GM12878 (cell line): ENCODE data around the gene NPR2. TPM values are rescaled to one million over a fixed set of nuclear protein-coding genes. Genes with fewer than 3 reads are reported as not detected.

Source experiments
- ATAC-seq: fragments of 200-7000 bp; cut with Tn5 transposase; 3 replicates; pipeline ENCODE4 v1.9.1; 2020; ENCODE audit warnings: mild to moderate bottlenecking, moderate library complexity
- BruUV-seq: library from RNA; stranded (reverse); fragments of 400-500 nt; replicated peaks from 2 replicates; lab custom pipeline; 2021; lab: Mats Ljungman, UMichigan
- CTCF ChIA-PET: fragments of 300-600 bp; sonication (Branson Sonifier 250); formaldehyde crosslinking; extraction: SDS; loops from one replicate; lab custom pipeline; 2021; ENCODE audit warnings: inconsistent platforms; lab: Yijun Ruan, JAX
- POLR2A ChIA-PET: fragments of 350-600 bp; formaldehyde crosslinking; extraction: SDS; loops from one replicate; lab custom pipeline; 2021; ENCODE audit warnings: inconsistent platforms; lab: Charles Lee
- RAD21 ChIA-PET: fragments of 300-600 bp; sonication (Branson Sonifier 250); formaldehyde crosslinking; loops from one replicate; lab custom pipeline; 2023; ENCODE audit warnings: antibody characterized with exemption; ENCODE audit not compliant: unreplicated experiment; lab: Charles Lee
- SMC1A ChIA-PET: fragments of 300-600 bp; sonication (Branson Sonifier 250); formaldehyde crosslinking; loops from one replicate; lab custom pipeline; 2023; ENCODE audit not compliant: unreplicated experiment, uncharacterized antibody; lab: Charles Lee
- DNase-seq: peaks from one replicate; pipeline ENCODE4 v3.0.0-alpha.2; 2011; ENCODE audit warnings: low read depth, low spot score
- FAIRE-seq: peaks from 3 replicates; lab custom pipeline; 2011; peaks lifted over from hg19 to GRCh38; lab: Jason Lieb, UNC
- H2AFZ ChIP-seq: 2 replicates; pipeline ENCODE4 v1.6.0; 2011; ENCODE audit warnings: low read depth, low read length, control low read depth; ENCODE audit not compliant: control insufficient read depth
- H3K27ac ChIP-seq: 2 replicates; pipeline ENCODE4 v1.5.1; 2011; ENCODE audit warnings: control low read depth; ENCODE audit not compliant: control insufficient read depth, insufficient read depth
- H3K27me3 ChIP-seq, 2 experiments: replicated peaks in 1 of 2; 2 replicates each; pipeline versions ENCODE4 v1.6.0 to v1.6.1; 2011; ENCODE audit warnings: low read length in 1 of 2; ENCODE audit not compliant: control insufficient read depth in 2 of 2, insufficient read depth in 2 of 2
- H3K36me3 ChIP-seq, 2 experiments: 2 replicates each; pipeline ENCODE4 v1.5.1; 2011; ENCODE audit warnings: low read length in 1 of 2; ENCODE audit not compliant: control insufficient read depth in 2 of 2, insufficient read depth in 2 of 2
- H3K4me1 ChIP-seq: 2 replicates; pipeline ENCODE4 v1.6.1; 2011; ENCODE audit warnings: mild to moderate bottlenecking, low read length, moderate library complexity, mixed read lengths; ENCODE audit not compliant: control insufficient read depth, insufficient read depth
- H3K4me2 ChIP-seq: 2 replicates; pipeline ENCODE4 v1.6.0; 2011; ENCODE audit warnings: control low read depth; ENCODE audit not compliant: control insufficient read depth, insufficient read depth
- H3K4me3 ChIP-seq: fragments of 200-600 bp; sonication (generic); 2 replicates; pipeline ENCODE4 v1.5.1; 2016
- H3K79me2 ChIP-seq: 2 replicates; pipeline ENCODE4 v1.6.0; 2011; ENCODE audit warnings: low read length; ENCODE audit not compliant: control insufficient read depth, insufficient read depth
- H3K9ac ChIP-seq: 2 replicates; pipeline ENCODE4 v1.8.0; 2011; ENCODE audit warnings: low read length, control low read depth, mixed read lengths; ENCODE audit not compliant: control insufficient read depth, insufficient read depth
- H3K9me3 ChIP-seq: replicated peaks from 3 replicates; pipeline ENCODE4 v1.5.1; 2011; ENCODE audit warnings: mild to moderate bottlenecking, low read length; ENCODE audit not compliant: control insufficient read depth, insufficient read depth
- H4K20me1 ChIP-seq: 2 replicates; pipeline ENCODE4 v1.6.0; 2011; ENCODE audit not compliant: control insufficient read depth, insufficient read depth
- ATF3 ChIP-seq: IDR thresholded peaks from 2 replicates; pipeline ENCODE4 v1.6.1; 2011; ENCODE audit warnings: low read depth, mild to moderate bottlenecking, low read length, moderate library complexity, borderline replicate concordance; ENCODE audit errors: extremely low read depth
- ATF7 ChIP-seq: fragments of 450-650 bp; IDR thresholded peaks from 2 replicates; pipeline ENCODE4 v1.6.1; 2016; ENCODE audit warnings: low read depth, mild to moderate bottlenecking
- CBX5 ChIP-seq: sonication (generic); IDR thresholded peaks from 2 replicates; pipeline ENCODE4 v1.6.1; 2016; ENCODE audit warnings: low read depth, moderate library complexity, mild to moderate bottlenecking, inconsistent platforms
- CHD1 ChIP-seq: IDR thresholded peaks from 2 replicates; pipeline ENCODE4 v1.6.1; 2012; ENCODE audit warnings: low read depth, low read length, improper control_type of control experiment
- ETV6 ChIP-seq, 2 experiments: fragments of 450-650 bp in 1 of 2; IDR thresholded peaks in 1 of 2; conservative IDR thresholded peaks in 1 of 2; 2 replicates each; pipeline ENCODE4 v1.6.1; 2014; ENCODE audit warnings: antibody characterized with exemption in 1 of 2, borderline replicate concordance in 1 of 2, low read depth in 1 of 2, mild to moderate bottlenecking in 1 of 2, moderate library complexity in 1 of 2
- FOXM1 ChIP-seq: IDR thresholded peaks from 2 replicates; pipeline ENCODE4 v1.6.1; 2012; ENCODE audit warnings: low read depth, mild to moderate bottlenecking, inconsistent platforms, low read length, moderate library complexity
- HDGF ChIP-seq: fragments of 450-650 bp; IDR thresholded peaks from 2 replicates; pipeline ENCODE4 v1.6.1; 2016; ENCODE audit warnings: antibody characterized with exemption
- NFYA ChIP-seq: IDR thresholded peaks from 2 replicates; pipeline ENCODE4 v1.6.1; 2011; ENCODE audit warnings: low read depth, mild to moderate bottlenecking, low read length, improper control_type of control experiment, borderline replicate concordance
- NKRF ChIP-seq: fragments of 450-650 bp; conservative IDR thresholded peaks from 2 replicates; pipeline ENCODE4 v1.6.1; 2017; ENCODE audit warnings: mild to moderate bottlenecking, moderate library complexity
- PAX8 ChIP-seq: fragments of 450-650 bp; IDR thresholded peaks from 2 replicates; pipeline ENCODE4 v1.6.1; 2017; ENCODE audit warnings: mild to moderate bottlenecking, moderate library complexity
- PRDM15 ChIP-seq: fragments of 450-650 bp; formaldehyde crosslinking; IDR thresholded peaks from 2 replicates; pipeline ENCODE4 v1.4.0; 2020; ENCODE audit warnings: mild to moderate bottlenecking, moderate library complexity
- SIX5 ChIP-seq: IDR thresholded peaks from 2 replicates; pipeline ENCODE4 v1.6.1; 2011; ENCODE audit warnings: mild to moderate bottlenecking, low read depth, low read length, moderate library complexity; ENCODE audit not compliant: severe bottlenecking
- SMARCA5 ChIP-seq: fragments of 450-650 bp; IDR thresholded peaks from 2 replicates; pipeline ENCODE4 v1.6.1; 2017; ENCODE audit warnings: mild to moderate bottlenecking
- SPI1 ChIP-seq: IDR thresholded peaks from 2 replicates; pipeline ENCODE4 v1.6.1; 2011; ENCODE audit warnings: low read depth, mild to moderate bottlenecking, low read length, moderate library complexity, borderline replicate concordance; ENCODE audit not compliant: insufficient read depth
- USF1 ChIP-seq: IDR thresholded peaks from 2 replicates; pipeline ENCODE4 v1.6.1; 2011; ENCODE audit warnings: borderline replicate concordance, low read depth, mild to moderate bottlenecking, moderate library complexity, mixed read lengths, low read length; ENCODE audit not compliant: insufficient read depth; ENCODE audit errors: extremely low read length
- ZNF384 ChIP-seq: IDR thresholded peaks from 2 replicates; pipeline ENCODE4 v1.6.1; 2012; ENCODE audit warnings: low read depth, mild to moderate bottlenecking, low read length, improper control_type of control experiment, borderline replicate concordance
- WGBS: methylation state at CpG from one replicate; pipeline ENCODE4 v1.1.6; 2016; ENCODE audit warnings: low lambda C conversion rate; ENCODE audit not compliant: insufficient replicate concordance, insufficient coverage; ENCODE audit errors: missing lambda C conversion rate; 5-methylcytosine and 5-hydroxymethylcytosine counted together
- in situ Hi-C: fragments of 300-500 bp; cut with MboI; formaldehyde crosslinking; loops from 9 replicates; pipeline ENCODE4 v1.14.3; 2018; ENCODE audit warnings: mixed read lengths
- intact Hi-C: fragments of 100-400 bp; cut with micrococcal nuclease; formaldehyde crosslinking; loops from one replicate; pipeline ENCODE4 v1.14.2; 2022; ENCODE audit not compliant: unreplicated experiment
- polyA plus RNA-seq, 11 experiments: library from polyadenylated mRNA; depleted of rRNA in 4 of 11; unstranded in 6 of 11; stranded (reverse) in 5 of 11; fragments of >200 nt; fragmentation: Nextera tagmentation in 4 of 11; fragmentation: Illumina TruSeq in 1 of 11; extraction: Ambion mirVana in 4 of 11; extraction: Trizol in 1 of 11; gene quantifications; 1 replicate in 1 of 11; 2 replicates in 10 of 11; pipeline versions ENCODE4 v1.2.1 to v1.2.3, GENCODE V29; 2011 to 2016; ENCODE audit warnings: inconsistent platforms in 2 of 11, missing spikeins in 2 of 11, low read depth in 1 of 11
- total RNA-seq, 4 experiments: library from RNA; depleted of rRNA in 3 of 4; stranded (reverse); fragments of >200 nt in 3 of 4; fragmentation: Illumina TruSeq in 1 of 4; extraction: Trizol in 1 of 4; gene quantifications; 2 replicates each; pipeline versions ENCODE4 v1.2.1 to v1.2.3, GENCODE V29; 2013 to 2021

NPR2 gene
- total and polyA plus RNA-seq, 10 of the 15 experiments (the other 5 are each of a cell fraction or from before 2014, with no cell fraction given) = 2.0 to 20.9 (median 6.8) TPM

- POLR2A ChIA-PET = interaction anchor here (1.0 kb wide), 1 partner anchor 11 kb away, joined by 3 read pairs; no protein-coding TSS in a partner anchor
- ATAC-seq (no peak), DNase-seq (no peak), FAIRE-seq (no peak)
- WGBS = 79% methylated on average over 4 of the region's 4 CpGs
- no peak overlapping the region for H3K4me3 ChIP-seq
- CTCF ChIA-PET = interaction anchor here (0.6 to 4.7 kb wide), 10 partner anchors 9 to 111 kb away, joined by 3 to 23 read pairs (median 4); partner anchors contain the start of genes GBA2 and RGP1
- H3K4me1 ChIP-seq = no peaks in the 10 kb centered on the region
- H3K4me2 ChIP-seq = no peak overlapping the region
- peaks cover 0 to 3% of the 10 kb centered on the region in 2 experiments; a peak in 1 of 4 replicates for H3K36me3 ChIP-seq
- in situ Hi-C loops (no loop called here), intact Hi-C loops (no loop called here)
- SMC1A ChIA-PET = interaction anchor here (0.9 to 1.0 kb wide), 3 partner anchors 9 to 124 kb away, joined by 3 to 5 read pairs (median 3); no protein-coding TSS in a partner anchor
- BruUV-seq = no TSS peak
- RAD21 ChIA-PET = interaction anchor here (0.6 to 1.0 kb wide), 3 partner anchors 34 to 111 kb away, joined by 3 read pairs; no protein-coding TSS in a partner anchor
- H3K27ac ChIP-seq = no peak overlapping the region
- no peaks in the 10 kb centered on the region for H3K9me3 ChIP-seq
- no peaks in the 10 kb centered on the region for H4K20me1 ChIP-seq
- H3K79me2 ChIP-seq = peaks cover 3% of the 10 kb centered on the region; the same call in 1 of the 2 replicates
- H3K27me3 ChIP-seq = no peaks in the 10 kb centered on the region
- no peak overlapping the region for H2AFZ ChIP-seq
- no peak overlapping the region for H3K9ac ChIP-seq
- TF ChIP-seq SPI1 (no peak), NKRF (no peak), PAX8 (no peak), USF1 (no peak), SMARCA5 (no peak), HDGF (no peak), PRDM15 (CRISPR knock-in tag) (no peak), CBX5 (no peak), ZNF384 (no peak), ETV6 (conservative IDR thresholded peaks at IDR 0.05 in 1 of 2, IDR thresholded peaks at IDR 0.05 in 1 of 2; ENCODE audit: borderline replicate concordance in 1 of 2, low read depth in 1 of 2) (no peak), ATF3 (no peak), NFYA (no peak), FOXM1 (no peak), ATF7 (no peak), SIX5 (no peak), CHD1 (no peak)
Observed at GRCh38 chr9:35771075-35771433, 20.3 kb upstream of the NPR2 start.
